Coronary artery (tissue), 2 donors: Measurements from ENCODE around the gene RNF13.

Source experiments
- DNase-seq: peaks from one replicate; pipeline ENCODE4 v3.0.0-alpha.2; 2017; ENCODE audit warnings: low spot score
- H3K27ac ChIP-seq, 2 donors: fragments of 200-600 bp; sonication (generic); one replicate each; pipeline ENCODE4 v1.5.1; 2016 to 2019
- H3K4me3 ChIP-seq: fragments of 200-600 bp; sonication (generic); 2 replicates; pipeline ENCODE4 v1.5.1; 2016; ENCODE audit warnings: mild to moderate bottlenecking, moderate library complexity
- CTCF ChIP-seq: fragments of 200-600 bp; sonication (generic); IDR thresholded peaks from one replicate; pipeline ENCODE4 v1.5.1; 2019; ENCODE audit warnings: antibody characterized with exemption

RNF13 gene

DNA sequence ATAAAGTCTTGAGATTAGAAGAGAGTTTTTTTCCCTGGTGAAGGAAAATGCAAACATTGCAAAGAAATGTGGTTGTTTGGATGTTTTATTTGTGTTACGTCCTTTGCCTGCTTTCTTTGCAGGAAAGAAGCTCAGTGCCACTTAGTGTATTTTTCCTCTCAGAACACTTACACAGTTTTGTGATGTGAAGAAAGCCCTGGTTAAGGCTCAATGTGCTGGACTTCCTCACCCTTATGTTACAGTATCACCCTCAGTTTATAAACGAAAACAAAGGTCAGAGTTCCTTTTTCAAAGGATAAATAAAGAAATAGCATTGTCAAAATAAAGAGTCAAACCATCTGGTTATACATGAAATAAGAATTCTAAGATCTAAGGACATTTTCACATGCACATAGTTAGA lies 45.9 kb downstream of the RNF13 start:
- TF ChIP-seq CTCF, result no peak
- H3K27ac ChIP-seq, result no peak overlapping the region
- no peak overlapping the region for H3K4me3 ChIP-seq
- no peak for DNase-seq

- no peak overlapping the region for H3K27ac ChIP-seq
- no peak for DNase-seq
- TF ChIP-seq CTCF, result no peak
- no peak overlapping the region for H3K4me3 ChIP-seq
Measured at GRCh38 chr3:149860881-149861280, 47.9 kb downstream of the RNF13 start.

- Histone ChIP-seq H3K4me3 (no peak overlapping the region), H3K27ac (no peak overlapping the region)
- no peak for TF ChIP-seq CTCF
- no peak for DNase-seq
Measured at GRCh38 chr3:149867563-149867962, 54.5 kb downstream of the RNF13 start.

GRCh38 chr3:149871855-149872254 lies 58.8 kb downstream of the RNF13 start:
- no peak overlapping the region for H3K27ac ChIP-seq
- no peak for DNase-seq
- TF ChIP-seq CTCF, result no peak

GRCh38 chr3:149872589-149872988 lies 59.6 kb downstream of the RNF13 start:
- Histone ChIP-seq H3K27ac (no peak overlapping the region), H3K4me3 (no peak overlapping the region)
- no peak for DNase-seq
- TF ChIP-seq CTCF, result no peak

More at GRCh38 chr3:149871855-149872254, 58.8 kb downstream of the RNF13 start:
- no peak overlapping the region for H3K4me3 ChIP-seq

DNA sequence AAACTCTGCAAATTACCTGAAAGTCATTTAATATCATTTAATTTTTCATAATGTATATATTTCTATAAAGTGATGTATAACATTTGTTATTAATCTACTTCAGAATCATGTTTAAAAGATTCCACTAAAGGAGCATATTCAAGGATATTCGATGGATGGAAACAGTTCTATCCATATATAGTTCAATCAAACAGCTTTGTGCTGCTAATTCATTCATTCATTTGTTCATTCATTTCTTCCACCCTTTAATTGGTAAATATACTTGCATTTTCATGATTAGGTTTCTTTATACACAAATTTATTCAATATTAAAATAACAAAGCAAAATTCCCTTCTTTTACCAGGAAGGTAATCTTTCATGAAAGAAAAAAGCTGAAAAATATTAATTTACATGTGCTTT lies 64.7 kb downstream of the RNF13 start:
- H3K4me3 ChIP-seq, result no peak overlapping the region
- no peak for TF ChIP-seq CTCF

DNA sequence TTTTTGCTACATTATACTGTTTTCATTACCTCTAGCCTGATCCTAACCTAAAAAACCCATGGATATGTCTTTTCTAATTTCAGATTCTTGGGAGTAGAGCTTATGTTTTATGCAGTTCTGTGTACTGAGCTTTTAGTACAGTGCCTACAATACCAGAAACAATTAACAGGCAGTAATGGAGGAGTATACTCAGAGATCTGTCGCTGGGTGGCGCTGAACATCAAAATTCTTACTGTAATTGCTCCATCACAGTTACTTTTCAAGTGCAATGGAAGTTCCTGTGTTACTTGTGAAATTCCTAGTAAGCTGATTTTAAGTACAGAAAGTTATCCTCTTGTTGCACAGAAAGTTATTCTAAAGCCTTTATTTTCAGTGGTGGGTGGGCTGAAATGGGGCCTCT lies 66.9 kb downstream of the RNF13 start:
- TF ChIP-seq CTCF, result peak; percentile 51
- DNase-seq, result no peak
- H3K27ac ChIP-seq, result no peak overlapping the region
- no peak overlapping the region for H3K4me3 ChIP-seq

More for the DNA sequence above, 64.7 kb downstream of the RNF13 start:
- DNase-seq, result no peak
- no peak overlapping the region for H3K27ac ChIP-seq
